ENCODE results near the gene ACAA2.

Gene ACAA2

DNA sequence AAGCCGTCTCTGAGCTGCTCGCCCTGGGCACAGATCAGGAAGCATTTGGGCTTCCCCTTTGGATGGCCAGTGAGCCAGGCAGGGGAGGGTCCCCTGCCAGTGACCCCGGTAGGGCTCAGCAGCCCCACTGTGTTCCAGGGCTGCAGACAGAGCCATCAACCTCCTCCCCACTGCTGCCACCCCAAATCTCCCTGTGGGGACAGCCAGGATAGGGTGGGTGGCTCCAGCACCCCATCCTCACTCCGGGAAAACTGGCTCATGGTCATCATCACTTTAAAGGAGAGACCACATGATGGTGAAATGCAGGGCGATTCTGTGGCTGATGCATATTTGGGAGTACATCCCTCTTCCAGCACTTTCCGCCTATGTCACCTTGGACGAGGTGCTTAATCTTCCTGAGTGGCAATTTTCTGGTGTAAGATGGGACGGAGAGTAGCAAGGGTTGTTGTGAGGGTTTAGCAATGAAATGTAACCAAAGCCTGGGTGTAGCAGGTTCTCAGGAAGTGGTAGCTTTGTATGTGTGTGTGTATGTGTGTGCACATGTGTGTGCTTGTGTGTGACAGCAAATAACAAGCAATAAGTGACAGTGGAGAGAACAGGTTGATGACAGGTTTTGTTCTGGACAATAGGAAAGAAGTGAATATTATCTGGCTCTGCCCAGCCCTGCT, 61.8 kb downstream of the ACAA2 start:
- no peak overlapping the region for H3K4me3 ChIP-seq (ENCODE audit: low read depth, low read length)
- H3K4me1 ChIP-seq (ENCODE audit: control insufficient read depth, insufficient read depth, low read length): peaks cover 3% of the 10 kb centered on the region
- no peaks in the 10 kb centered on the region for H3K9me3 ChIP-seq (ENCODE audit: control insufficient read depth, insufficient read depth, low read depth, low read length)
- no peak overlapping the region for H3K9ac ChIP-seq (ENCODE audit: low read length)
- H3K27ac ChIP-seq (ENCODE audit: low read depth, low read length): no peak overlapping the region
- H3K27me3 ChIP-seq (ENCODE audit: control insufficient read depth, insufficient read depth, low read length): no peaks in the 10 kb centered on the region
- no peaks in the 10 kb centered on the region for H3K36me3 ChIP-seq (ENCODE audit: control insufficient read depth, insufficient read depth, low read length)

DNA sequence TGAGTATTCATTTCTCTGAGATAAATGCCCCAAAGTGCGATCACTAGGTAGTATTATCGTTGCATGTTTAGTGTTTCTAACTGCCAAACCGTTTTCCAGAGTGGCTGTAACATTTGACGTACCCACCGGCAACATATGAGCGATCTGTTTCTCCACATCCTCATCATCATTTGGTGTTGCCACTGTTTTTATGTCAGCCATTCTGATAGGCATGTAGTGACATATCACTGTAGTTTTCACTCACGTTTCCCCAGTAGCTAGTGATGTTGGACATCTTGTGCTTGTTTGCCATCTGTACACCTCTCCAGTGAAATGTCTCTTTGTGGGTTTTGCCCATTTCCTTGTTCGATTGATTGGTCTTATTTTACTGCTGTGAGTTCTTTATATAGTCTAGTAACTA, 63.8 kb downstream of the ACAA2 start:
- peaks cover 3% of the 10 kb centered on the region for H3K4me1 ChIP-seq (ENCODE audit: control insufficient read depth, insufficient read depth, low read length)
- H3K9me3 ChIP-seq (ENCODE audit: control insufficient read depth, insufficient read depth, low read depth, low read length): no peaks in the 10 kb centered on the region
- H3K4me3 ChIP-seq (ENCODE audit: low read depth, low read length): no peak overlapping the region
- no peak overlapping the region for H3K9ac ChIP-seq (ENCODE audit: low read length)
- H3K27ac ChIP-seq (ENCODE audit: low read depth, low read length): no peak overlapping the region
- H3K36me3 ChIP-seq (ENCODE audit: control insufficient read depth, insufficient read depth, low read length): no peaks in the 10 kb centered on the region
- no peaks in the 10 kb centered on the region for H3K27me3 ChIP-seq (ENCODE audit: control insufficient read depth, insufficient read depth, low read length)

DNA sequence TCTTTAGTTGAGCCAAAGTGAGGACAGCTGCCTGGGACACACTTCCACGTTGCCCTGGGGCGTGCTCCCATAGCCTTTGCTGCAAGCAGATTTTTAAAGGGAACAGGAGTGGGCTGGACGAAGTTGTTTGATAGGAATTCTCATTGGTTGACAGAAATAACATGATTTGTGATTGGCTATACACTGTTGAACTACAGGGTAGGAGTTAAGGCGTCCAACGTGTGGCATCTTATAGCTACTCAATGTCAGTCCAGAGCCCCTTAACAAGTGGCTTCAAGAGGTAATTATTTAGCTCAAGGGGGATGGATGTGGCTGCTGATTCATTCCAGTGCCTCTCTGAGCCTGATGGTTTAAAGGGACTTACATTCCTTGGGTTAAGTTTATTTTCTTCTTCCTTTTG, 65.5 kb downstream of the ACAA2 start:
- Histone ChIP-seq H3K36me3 (ENCODE audit: control insufficient read depth, insufficient read depth, low read length) (no peaks in the 10 kb centered on the region), H3K27ac (ENCODE audit: low read depth, low read length) (no peak overlapping the region), H3K9ac (ENCODE audit: low read length) (no peak overlapping the region), H3K4me3 (ENCODE audit: low read depth, low read length) (no peak overlapping the region), H3K27me3 (ENCODE audit: control insufficient read depth, insufficient read depth, low read length) (no peaks in the 10 kb centered on the region), H3K9me3 (ENCODE audit: control insufficient read depth, insufficient read depth, low read depth, low read length) (no peaks in the 10 kb centered on the region), H3K4me1 (ENCODE audit: control insufficient read depth, insufficient read depth, low read length) (peaks cover 3% of the 10 kb centered on the region)

DNA sequence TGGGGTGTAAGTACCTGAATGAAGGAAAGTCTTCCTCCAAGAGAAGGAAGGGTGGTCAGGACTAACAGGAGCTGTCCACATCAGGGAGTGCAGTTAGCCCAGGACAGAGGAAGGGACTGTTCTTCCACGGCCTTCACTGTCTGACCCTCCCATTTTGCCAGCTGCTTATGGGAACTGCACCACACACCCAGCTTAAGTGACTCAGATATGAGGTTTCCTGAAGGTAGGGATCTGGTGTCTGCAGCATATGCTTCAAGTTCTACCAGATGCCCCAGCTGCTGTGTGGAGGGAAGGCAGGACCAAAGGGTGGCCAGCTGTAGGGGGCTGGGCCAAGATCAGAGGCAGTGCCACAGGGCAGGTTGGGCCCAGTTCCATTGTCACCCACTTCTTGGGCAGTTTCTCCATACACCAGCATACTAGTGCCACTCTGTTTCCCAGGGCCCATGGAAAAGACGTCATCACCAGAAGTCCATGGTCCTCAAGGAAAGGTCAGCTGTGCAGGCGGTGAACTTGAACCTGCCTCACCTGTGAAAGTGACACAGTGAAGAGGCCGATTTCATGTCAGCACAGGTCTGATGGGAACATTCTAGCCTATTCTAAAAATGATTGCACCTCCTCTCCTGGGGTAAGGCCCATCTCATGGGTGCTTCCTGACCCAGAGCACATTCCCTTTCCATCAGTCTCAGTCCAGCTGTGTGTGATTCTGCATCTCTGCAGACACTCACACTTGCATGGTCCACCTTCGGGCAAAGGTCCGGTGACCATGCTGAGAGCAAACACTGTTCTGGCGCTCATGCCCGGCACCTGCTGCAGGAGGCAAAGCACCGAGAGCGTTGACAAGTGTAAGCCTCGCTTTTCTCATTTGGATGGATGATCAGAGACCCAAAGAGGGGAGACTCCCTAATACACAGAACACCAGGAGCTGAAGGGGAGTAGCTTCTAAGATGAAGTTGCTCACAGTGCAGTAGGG, 68.0 kb downstream of the ACAA2 start:
- H3K9me3 ChIP-seq (ENCODE audit: control insufficient read depth, insufficient read depth, low read depth, low read length): no peaks in the 10 kb centered on the region
- no peak overlapping the region for H3K4me3 ChIP-seq (ENCODE audit: low read depth, low read length)
- no peaks in the 10 kb centered on the region for H3K36me3 ChIP-seq (ENCODE audit: control insufficient read depth, insufficient read depth, low read length)
- peaks cover 3% of the 10 kb centered on the region for H3K4me1 ChIP-seq (ENCODE audit: control insufficient read depth, insufficient read depth, low read length)
- no peak overlapping the region for H3K9ac ChIP-seq (ENCODE audit: low read length)
- no peak overlapping the region for H3K27ac ChIP-seq (ENCODE audit: low read depth, low read length)
- no peaks in the 10 kb centered on the region for H3K27me3 ChIP-seq (ENCODE audit: control insufficient read depth, insufficient read depth, low read length)

DNA sequence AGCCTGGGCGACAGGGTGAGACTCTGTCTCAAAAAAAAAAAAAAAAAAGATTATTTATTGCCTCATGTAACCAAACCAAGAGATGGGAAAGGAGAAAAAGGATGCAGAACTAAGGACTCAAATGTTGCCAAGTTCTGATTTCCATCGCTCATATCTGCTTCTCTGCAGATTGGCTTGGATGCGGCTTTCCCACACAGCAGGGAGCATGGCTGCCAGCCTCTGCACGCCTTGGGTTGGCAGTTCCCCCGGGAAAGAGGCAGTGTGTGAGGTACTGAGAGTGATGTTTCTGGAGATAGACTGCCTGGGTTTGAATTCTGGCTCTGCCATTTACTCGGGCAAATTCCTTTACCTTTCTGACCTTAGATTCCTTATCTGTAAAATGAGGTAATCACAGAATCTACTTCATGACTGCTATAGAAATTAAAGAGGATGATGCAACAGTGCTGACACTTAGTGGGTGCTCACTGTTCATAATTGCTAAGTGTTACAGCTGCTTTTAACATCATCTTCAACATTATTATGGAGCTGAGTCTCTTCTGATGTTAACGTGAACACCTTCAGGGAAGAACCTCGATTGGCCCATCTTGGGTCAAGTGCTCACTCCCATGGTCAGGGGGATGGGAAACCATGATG, 68.8 kb downstream of the ACAA2 start:
- H3K9me3 ChIP-seq (ENCODE audit: control insufficient read depth, insufficient read depth, low read depth, low read length): no peaks in the 10 kb centered on the region
- H3K27ac ChIP-seq (ENCODE audit: low read depth, low read length): no peak overlapping the region
- H3K36me3 ChIP-seq (ENCODE audit: control insufficient read depth, insufficient read depth, low read length): no peaks in the 10 kb centered on the region
- H3K4me1 ChIP-seq (ENCODE audit: control insufficient read depth, insufficient read depth, low read length): peaks cover 3% of the 10 kb centered on the region
- no peak overlapping the region for H3K4me3 ChIP-seq (ENCODE audit: low read depth, low read length)
- H3K27me3 ChIP-seq (ENCODE audit: control insufficient read depth, insufficient read depth, low read length): no peaks in the 10 kb centered on the region
- no peak overlapping the region for H3K9ac ChIP-seq (ENCODE audit: low read length)

DNA sequence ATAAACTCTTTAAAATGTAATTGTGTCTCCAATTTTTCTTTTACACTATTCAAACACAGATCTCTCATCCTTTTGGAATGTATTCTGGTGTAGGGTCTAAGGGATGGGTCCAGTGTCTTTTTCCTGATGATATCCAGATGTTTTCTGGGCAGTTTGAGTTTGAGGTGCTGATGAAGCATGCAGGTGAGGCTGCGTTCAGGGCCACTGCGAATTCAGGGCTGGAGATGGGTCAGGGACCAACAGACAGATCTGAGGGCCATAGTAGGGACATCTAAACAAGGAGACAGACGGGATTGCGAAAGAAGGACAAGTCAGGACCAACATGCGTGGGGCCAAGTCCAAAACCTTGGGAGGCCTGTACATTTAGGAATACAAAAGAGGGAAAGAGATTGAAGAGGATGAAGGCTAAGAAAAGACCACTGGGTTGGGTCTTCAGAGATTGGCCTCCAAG, 70.2 kb downstream of the ACAA2 start:
- Histone ChIP-seq H3K27ac (ENCODE audit: low read depth, low read length) (no peak overlapping the region), H3K27me3 (ENCODE audit: control insufficient read depth, insufficient read depth, low read length) (no peaks in the 10 kb centered on the region), H3K4me1 (ENCODE audit: control insufficient read depth, insufficient read depth, low read length) (peaks cover 3% of the 10 kb centered on the region), H3K9me3 (ENCODE audit: control insufficient read depth, insufficient read depth, low read depth, low read length) (no peaks in the 10 kb centered on the region), H3K4me3 (ENCODE audit: low read depth, low read length) (no peak overlapping the region), H3K9ac (ENCODE audit: low read length) (no peak overlapping the region), H3K36me3 (ENCODE audit: control insufficient read depth, insufficient read depth, low read length) (no peaks in the 10 kb centered on the region)

DNA sequence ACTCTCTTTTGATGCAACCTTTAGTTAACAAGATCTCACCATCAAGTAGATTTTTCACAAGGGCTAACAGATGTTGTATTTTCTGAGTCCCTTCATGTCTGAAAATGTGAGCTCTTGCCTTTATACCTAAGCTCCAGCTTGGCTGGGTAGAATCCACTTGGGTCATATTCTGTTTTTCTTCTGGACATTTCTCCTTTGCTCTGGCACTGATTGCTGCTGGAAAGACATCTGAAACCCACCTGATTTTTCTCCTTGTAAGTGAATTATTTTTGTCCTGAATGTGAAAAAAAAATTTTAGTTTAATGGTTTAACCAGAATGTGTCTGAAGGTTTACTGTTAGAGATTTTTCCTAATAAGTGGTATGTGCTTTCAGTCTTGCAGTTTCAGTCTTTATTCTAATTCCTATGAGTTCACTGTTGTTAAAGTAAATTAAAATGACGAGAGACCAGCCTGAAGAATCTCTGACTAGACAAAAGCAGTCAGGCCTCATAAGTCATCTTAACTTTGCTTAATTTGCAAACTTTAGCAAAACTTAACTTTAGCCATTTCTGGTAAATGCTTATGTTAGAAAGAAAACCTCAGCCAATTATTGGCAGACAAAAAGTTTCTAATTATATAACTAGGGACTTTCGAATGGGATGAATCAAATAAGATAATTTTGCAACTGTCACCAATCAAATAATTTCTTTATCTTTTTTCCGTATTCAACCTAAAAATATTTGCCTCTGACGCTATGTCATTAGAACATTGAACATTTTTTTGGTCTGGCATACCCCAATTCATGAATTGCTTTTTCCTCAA, 70.8 kb downstream of the ACAA2 start:
- Histone ChIP-seq H3K9ac (ENCODE audit: low read length) (no peak overlapping the region), H3K27ac (ENCODE audit: low read depth, low read length) (no peak overlapping the region), H3K4me3 (ENCODE audit: low read depth, low read length) (no peak overlapping the region), H3K9me3 (ENCODE audit: control insufficient read depth, insufficient read depth, low read depth, low read length) (no peaks in the 10 kb centered on the region), H3K27me3 (ENCODE audit: control insufficient read depth, insufficient read depth, low read length) (no peaks in the 10 kb centered on the region), H3K4me1 (ENCODE audit: control insufficient read depth, insufficient read depth, low read length) (no peaks in the 10 kb centered on the region), H3K36me3 (ENCODE audit: control insufficient read depth, insufficient read depth, low read length) (no peaks in the 10 kb centered on the region)

DNA sequence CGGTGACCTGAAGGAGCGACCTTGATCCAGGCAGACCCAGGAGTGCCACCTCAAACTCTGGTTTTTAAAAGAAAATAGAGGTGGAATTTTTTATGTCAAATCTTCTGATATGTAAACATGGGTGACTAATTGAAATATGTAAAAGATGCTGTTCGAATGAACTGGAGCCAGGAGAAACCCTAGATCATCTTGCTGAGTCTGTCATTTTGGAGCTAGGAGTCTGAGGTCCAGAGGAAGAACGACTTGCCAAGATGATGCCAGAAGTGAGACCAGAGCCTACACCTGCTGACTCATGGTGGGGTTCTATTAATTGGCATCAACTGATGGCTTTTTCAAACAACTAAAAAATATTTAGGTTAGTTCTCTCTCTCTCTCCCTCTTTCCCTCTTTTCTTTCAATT, 74.1 kb downstream of the ACAA2 start:
- Histone ChIP-seq H3K27me3 (ENCODE audit: control insufficient read depth, insufficient read depth, low read length) (no peaks in the 10 kb centered on the region), H3K4me1 (ENCODE audit: control insufficient read depth, insufficient read depth, low read length) (no peaks in the 10 kb centered on the region), H3K9ac (ENCODE audit: low read length) (no peak overlapping the region), H3K4me3 (ENCODE audit: low read depth, low read length) (no peak overlapping the region), H3K36me3 (ENCODE audit: control insufficient read depth, insufficient read depth, low read length) (no peaks in the 10 kb centered on the region), H3K9me3 (ENCODE audit: control insufficient read depth, insufficient read depth, low read depth, low read length) (no peaks in the 10 kb centered on the region), H3K27ac (ENCODE audit: low read depth, low read length) (no peak overlapping the region)

DNA sequence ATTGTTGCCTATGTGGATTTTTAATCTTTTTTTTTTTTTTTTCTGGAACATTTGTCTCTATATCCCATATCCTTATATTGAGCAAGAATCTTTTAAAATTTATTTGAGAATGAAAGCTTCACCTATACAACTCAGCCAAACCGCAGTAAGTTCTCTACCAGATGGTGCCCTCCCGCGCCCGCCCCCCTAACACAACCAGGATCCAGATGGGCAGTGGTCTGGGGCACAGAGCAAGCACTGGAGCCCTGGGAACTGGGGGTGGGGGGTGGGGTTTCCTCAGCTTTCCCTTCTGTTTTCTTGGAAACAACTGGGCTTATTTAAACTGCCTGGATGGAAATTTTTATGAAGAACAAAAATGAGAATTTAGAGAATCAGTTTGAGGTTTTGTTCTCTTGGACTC, 74.6 kb downstream of the ACAA2 start:
- H3K36me3 ChIP-seq (ENCODE audit: control insufficient read depth, insufficient read depth, low read length): no peaks in the 10 kb centered on the region
- H3K4me1 ChIP-seq (ENCODE audit: control insufficient read depth, insufficient read depth, low read length): no peaks in the 10 kb centered on the region
- H3K4me3 ChIP-seq (ENCODE audit: low read depth, low read length): no peak overlapping the region
- H3K9me3 ChIP-seq (ENCODE audit: control insufficient read depth, insufficient read depth, low read depth, low read length): no peaks in the 10 kb centered on the region
- no peak overlapping the region for H3K27ac ChIP-seq (ENCODE audit: low read depth, low read length)
- H3K9ac ChIP-seq (ENCODE audit: low read length): no peak overlapping the region
- H3K27me3 ChIP-seq (ENCODE audit: control insufficient read depth, insufficient read depth, low read length): no peaks in the 10 kb centered on the region

DNA sequence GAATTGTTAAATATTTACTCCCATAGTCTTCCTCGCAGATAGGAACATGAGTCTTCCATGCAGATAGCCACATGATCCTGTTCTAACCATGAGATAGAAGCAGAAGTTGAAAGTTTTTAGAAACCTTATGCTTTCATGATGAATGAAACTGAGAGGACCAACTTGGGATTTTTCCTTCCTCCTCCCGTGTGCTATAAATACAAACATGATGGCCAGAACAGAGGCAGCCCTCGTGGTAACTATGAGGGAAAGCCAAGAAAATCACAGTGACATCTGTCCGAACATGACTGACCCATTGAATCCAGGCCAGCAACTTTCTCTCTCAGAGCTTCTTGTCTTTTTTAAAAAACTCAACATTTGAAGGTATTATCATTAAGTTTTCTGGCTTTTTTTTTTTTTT, 78.5 kb downstream of the ACAA2 start:
- no peaks in the 10 kb centered on the region for H3K9me3 ChIP-seq (ENCODE audit: control insufficient read depth, insufficient read depth, low read depth, low read length)
- H3K27ac ChIP-seq (ENCODE audit: low read depth, low read length): no peak overlapping the region
- no peaks in the 10 kb centered on the region for H3K27me3 ChIP-seq (ENCODE audit: control insufficient read depth, insufficient read depth, low read length)
- no peaks in the 10 kb centered on the region for H3K36me3 ChIP-seq (ENCODE audit: control insufficient read depth, insufficient read depth, low read length)
- peaks cover 20% of the 10 kb centered on the region for H3K4me1 ChIP-seq (ENCODE audit: control insufficient read depth, insufficient read depth, low read length)
- no peak overlapping the region for H3K4me3 ChIP-seq (ENCODE audit: low read depth, low read length)
- H3K9ac ChIP-seq (ENCODE audit: low read length): no peak overlapping the region

All from HUES6 (cell line).